Cortex of kidney (tissue), 1 donor: ENCODE data around the gene UPK2.

Experiments used
- DNase-seq: peaks from one replicate; lab custom pipeline; 2025; lab: John Stamatoyannopoulos, UW

The UPK2 gene

GRCh38 chr11:118956094-118956846 lies at the start of gene UPK2:
TSS of gene UPK2 (plus strand) at chr11:118956298. CDS start at chr11:118956351, 53 bp downstream.
- no peak for DNase-seq

- DNase-seq = no peak
Observed at GRCh38 chr11:118907051-118908042, 48.8 kb upstream of the UPK2 start.

- DNase-seq = no peak
Observed at GRCh38 chr11:118908264-118908663, 47.8 kb upstream of the UPK2 start.

- DNase-seq = no peak
Observed at GRCh38 chr11:118908901-118909618, 47.0 kb upstream of the UPK2 start.

- DNase-seq = no peak
Observed at GRCh38 chr11:118909619-118910308, 46.3 kb upstream of the UPK2 start.

- no peak for DNase-seq
Observed at GRCh38 chr11:118910309-118911112, 45.6 kb upstream of the UPK2 start.

GRCh38 chr11:118911113-118911879 lies 44.8 kb upstream of the UPK2 start:
- DNase-seq = no peak

- DNase-seq = no peak
Observed at GRCh38 chr11:118911880-118912741, 44.0 kb upstream of the UPK2 start.

- no peak for DNase-seq
Observed at GRCh38 chr11:118912742-118913410, 43.2 kb upstream of the UPK2 start.

GRCh38 chr11:118913411-118914125 lies 42.5 kb upstream of the UPK2 start:
- DNase-seq = no peak

GRCh38 chr11:118914178-118914918 lies 41.8 kb upstream of the UPK2 start:
- no peak for DNase-seq

- no peak for DNase-seq
Observed at GRCh38 chr11:118914987-118915386, 41.1 kb upstream of the UPK2 start.

- DNase-seq = no peak
Observed at GRCh38 chr11:118915396-118915795, 40.7 kb upstream of the UPK2 start.

GRCh38 chr11:118915941-118916841 lies 39.9 kb upstream of the UPK2 start:
- DNase-seq = no peak

- DNase-seq = no peak
Observed at GRCh38 chr11:118916842-118917388, 39.2 kb upstream of the UPK2 start.
